Caco-2 (cell line): Measurements from ENCODE around the gene KLF15. TPM values are rescaled to one million over a fixed set of nuclear protein-coding genes. Genes with fewer than 3 reads are reported as not detected.

Source experiments
- BruUV-seq: library from RNA; stranded (reverse); fragments of 400-500 nt; replicated peaks from 2 replicates; lab custom pipeline; 2021; lab: Mats Ljungman, UMichigan
- CTCF ChIA-PET: fragments of 300-600 bp; sonication (Branson Sonifier 250); formaldehyde crosslinking; loops from one replicate; lab custom pipeline; 2022; ENCODE audit warnings: antibody characterized with exemption; lab: Charles Lee
- POLR2A ChIA-PET: fragments of 300-600 bp; sonication (Branson Sonifier 250); formaldehyde crosslinking; loops from one replicate; lab custom pipeline; 2022; ENCODE audit warnings: antibody characterized with exemption; lab: Charles Lee
- DNase-seq, 2 experiments: peaks; one replicate each; pipeline versions ENCODE4 v3.0.0 to v3.0.0-alpha.2; 2020 to 2022
- H3K27me3 ChIP-seq: replicated peaks from 2 replicates; pipeline ENCODE4 v1.6.0; 2011; ENCODE audit warnings: low read length; ENCODE audit not compliant: control insufficient read depth, insufficient read depth
- H3K36me3 ChIP-seq: 2 replicates; pipeline ENCODE4 v1.5.1; 2011; ENCODE audit warnings: low read length; ENCODE audit not compliant: control insufficient read depth, insufficient read depth
- H3K4me1 ChIP-seq: fragments of 250-450 bp; sonication (Bioruptor Pico); 2 replicates; pipeline ENCODE4 v1.5.1; 2020; ENCODE audit warnings: mild to moderate bottlenecking
- H3K4me3 ChIP-seq: 2 replicates; pipeline ENCODE4 v1.5.1; 2011; ENCODE audit warnings: low read depth, mild to moderate bottlenecking, control low read depth, low read length
- H3K9me3 ChIP-seq: fragments of 250-450 bp; sonication (Bioruptor Pico); 2 replicates; pipeline ENCODE4 v1.5.1; 2020; ENCODE audit warnings: mild to moderate bottlenecking, moderate library complexity
- H3K27ac Mint-ChIP-seq: one replicate; pipeline ENCODE4 v1.8.0; 2022; ENCODE audit warnings: mixed read lengths; ENCODE audit not compliant: unreplicated experiment
- H3K27me3 Mint-ChIP-seq: one replicate; pipeline ENCODE4 v1.8.0; 2022; ENCODE audit warnings: mixed read lengths; ENCODE audit not compliant: insufficient read depth, unreplicated experiment
- H3K36me3 Mint-ChIP-seq: one replicate; pipeline ENCODE4 v1.8.0; 2022; ENCODE audit warnings: mild to moderate bottlenecking, mixed read lengths; ENCODE audit not compliant: insufficient read depth, unreplicated experiment
- H3K4me1 Mint-ChIP-seq: one replicate; pipeline ENCODE4 v1.8.0; 2022; ENCODE audit warnings: low read depth, mixed read lengths; ENCODE audit not compliant: unreplicated experiment
- H3K4me3 Mint-ChIP-seq: one replicate; pipeline ENCODE4 v1.8.0; 2022; ENCODE audit warnings: mild to moderate bottlenecking, moderate library complexity, mixed read lengths; ENCODE audit not compliant: unreplicated experiment
- H3K9me3 Mint-ChIP-seq: one replicate; pipeline ENCODE4 v1.8.0; 2022; ENCODE audit warnings: mixed read lengths; ENCODE audit not compliant: unreplicated experiment
- intact Hi-C: fragments of 100-400 bp; cut with micrococcal nuclease; formaldehyde crosslinking; loops from one replicate; pipeline ENCODE4 v1.10.0; 2022; ENCODE audit not compliant: unreplicated experiment
- total RNA-seq: library from RNA; stranded (reverse); gene quantifications from 2 replicates; pipeline ENCODE4 v1.2.3, GENCODE V29; 2022
- TF ChIP-seq, protein P1 (sequence below), 2 experiments: fragments of 200-600 bp in 1 of 2; IDR thresholded peaks; 1 replicate in 1 of 2; 2 replicates in 1 of 2; pipeline versions ENCODE4 v1.5.1 to v1.8.0; 2011 to 2022; ENCODE audit warnings: antibody characterized with exemption in 1 of 2, control low read depth in 1 of 2, inconsistent platforms in 1 of 2, low read depth in 1 of 2, low read length in 1 of 2, mild to moderate bottlenecking in 1 of 2, moderate library complexity in 1 of 2; ENCODE audit not compliant: insufficient read depth in 1 of 2, severe bottlenecking in 1 of 2, unreplicated experiment in 1 of 2

Gene KLF15
- total RNA-seq, 1 experiment from 2014 or later, result 2.7 TPM

DNA sequence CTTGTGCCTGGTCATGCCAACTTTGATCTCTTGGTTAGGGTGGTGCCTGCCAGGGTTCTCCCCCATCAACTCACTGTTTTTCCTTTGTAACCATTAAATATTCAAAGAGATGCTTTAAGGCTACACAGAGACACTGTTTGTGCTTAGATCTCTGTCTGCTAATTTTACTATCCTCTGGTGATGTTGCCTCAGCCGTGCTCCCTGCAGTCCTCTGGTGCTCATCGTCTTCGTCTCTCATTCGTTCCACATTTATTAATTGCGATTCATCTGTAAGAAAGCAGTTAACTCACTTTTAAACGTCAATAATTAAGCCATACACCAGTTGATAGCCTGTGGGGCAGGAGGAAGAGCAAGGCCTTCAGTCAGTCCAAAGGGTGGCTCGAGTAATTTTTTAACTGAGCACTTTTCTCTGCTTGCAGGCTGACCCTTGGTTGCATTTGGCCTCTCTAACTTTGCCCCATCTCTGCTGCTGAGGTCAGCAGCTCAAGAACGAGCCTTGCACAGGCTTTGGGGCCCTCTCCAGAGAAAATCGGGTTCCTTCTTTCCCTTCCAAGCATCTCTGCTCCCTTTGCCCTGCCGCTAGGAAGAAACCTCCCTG lies 62.9 kb downstream of the KLF15 start:
- no peaks in the 10 kb centered on the region for H3K27me3 ChIP-seq
- ChIA-PET CTCF (no interaction called here), POLR2A (no interaction called here)
- peaks cover 21% of the 10 kb centered on the region for H3K4me1 Mint-ChIP-seq
- H3K27ac Mint-ChIP-seq, result no peak overlapping the region
- no TSS peak for BruUV-seq
- no peaks in the 10 kb centered on the region for H3K9me3 ChIP-seq
- TF ChIP-seq, protein P1, sequence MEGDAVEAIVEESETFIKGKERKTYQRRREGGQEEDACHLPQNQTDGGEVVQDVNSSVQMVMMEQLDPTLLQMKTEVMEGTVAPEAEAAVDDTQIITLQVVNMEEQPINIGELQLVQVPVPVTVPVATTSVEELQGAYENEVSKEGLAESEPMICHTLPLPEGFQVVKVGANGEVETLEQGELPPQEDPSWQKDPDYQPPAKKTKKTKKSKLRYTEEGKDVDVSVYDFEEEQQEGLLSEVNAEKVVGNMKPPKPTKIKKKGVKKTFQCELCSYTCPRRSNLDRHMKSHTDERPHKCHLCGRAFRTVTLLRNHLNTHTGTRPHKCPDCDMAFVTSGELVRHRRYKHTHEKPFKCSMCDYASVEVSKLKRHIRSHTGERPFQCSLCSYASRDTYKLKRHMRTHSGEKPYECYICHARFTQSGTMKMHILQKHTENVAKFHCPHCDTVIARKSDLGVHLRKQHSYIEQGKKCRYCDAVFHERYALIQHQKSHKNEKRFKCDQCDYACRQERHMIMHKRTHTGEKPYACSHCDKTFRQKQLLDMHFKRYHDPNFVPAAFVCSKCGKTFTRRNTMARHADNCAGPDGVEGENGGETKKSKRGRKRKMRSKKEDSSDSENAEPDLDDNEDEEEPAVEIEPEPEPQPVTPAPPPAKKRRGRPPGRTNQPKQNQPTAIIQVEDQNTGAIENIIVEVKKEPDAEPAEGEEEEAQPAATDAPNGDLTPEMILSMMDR (IDR thresholded peaks at IDR 0.05; ENCODE audit: insufficient read depth in 1 of 2, low read depth in 1 of 2, low read length in 1 of 2, severe bottlenecking in 1 of 2, unreplicated experiment in 1 of 2), result no peak
- H3K36me3 Mint-ChIP-seq, result peaks cover 4% of the 10 kb centered on the region
- H3K9me3 Mint-ChIP-seq, result no peaks in the 10 kb centered on the region
- H3K4me1 ChIP-seq, result peaks cover 12% of the 10 kb centered on the region
- no peak overlapping the region for H3K4me3 ChIP-seq
- H3K4me3 Mint-ChIP-seq, result no peak overlapping the region
- intact Hi-C loops, result no loop called here
- H3K36me3 ChIP-seq, result no peaks in the 10 kb centered on the region
- no peaks in the 10 kb centered on the region for H3K27me3 Mint-ChIP-seq
- no peak for DNase-seq

DNA sequence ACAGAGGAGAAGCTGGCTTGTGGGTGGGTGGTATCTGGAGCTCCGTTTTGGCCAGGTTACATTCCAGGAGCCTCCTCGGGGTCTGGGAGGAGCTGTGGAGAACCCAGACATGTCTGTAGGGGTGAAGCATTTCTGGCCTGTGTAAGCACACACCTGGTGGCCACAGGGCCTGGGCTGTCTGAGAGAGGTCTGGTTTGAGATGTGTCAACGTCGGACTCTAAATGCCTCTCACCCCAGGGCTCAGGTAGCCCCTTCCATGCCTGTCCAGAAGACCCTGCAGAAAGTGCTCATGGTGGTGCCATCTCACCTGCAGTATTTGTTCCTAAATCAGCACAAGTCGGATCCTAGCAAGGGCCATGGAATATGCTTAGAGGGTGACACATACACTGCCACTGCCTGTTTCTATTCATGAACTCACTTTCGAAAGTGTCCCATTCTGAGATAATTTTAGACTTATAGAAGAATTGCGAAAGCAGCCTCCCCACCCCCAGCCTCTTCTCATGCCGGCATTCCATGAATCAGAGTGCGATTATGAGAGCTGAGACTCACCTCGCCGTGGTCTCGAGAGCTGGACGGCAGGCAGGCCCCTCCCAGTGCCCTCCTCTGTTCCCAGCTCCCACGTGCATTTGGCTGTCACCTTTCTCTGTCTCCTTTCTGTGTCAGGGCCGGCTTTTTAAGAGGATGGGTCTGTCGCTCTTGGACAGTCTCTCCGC lies 63.7 kb downstream of the KLF15 start:
- intact Hi-C loops, result no loop called here
- no peaks in the 10 kb centered on the region for H3K36me3 ChIP-seq
- peaks cover 16% of the 10 kb centered on the region for H3K4me1 ChIP-seq
- Mint-ChIP-seq H3K36me3 (peaks cover 4% of the 10 kb centered on the region), H3K27me3 (no peaks in the 10 kb centered on the region), H3K27ac (no peak overlapping the region), H3K4me3 (no peak overlapping the region), H3K9me3 (no peaks in the 10 kb centered on the region), H3K4me1 (peaks cover 25% of the 10 kb centered on the region)
- no peak for DNase-seq
- no TSS peak for BruUV-seq
- TF ChIP-seq, protein P1 (IDR thresholded peaks at IDR 0.05; ENCODE audit: insufficient read depth in 1 of 2, low read depth in 1 of 2, low read length in 1 of 2, severe bottlenecking in 1 of 2, unreplicated experiment in 1 of 2), result no peak
- CTCF ChIA-PET, result no interaction called here
- POLR2A ChIA-PET, result no interaction called here
- no peaks in the 10 kb centered on the region for H3K27me3 ChIP-seq
- no peak overlapping the region for H3K4me3 ChIP-seq
- no peaks in the 10 kb centered on the region for H3K9me3 ChIP-seq

Other genes with a start within 250 kb of the KLF15 start
- gene ALDH1L1, start 176.8 kb downstream of the KLF15 start, total RNA-seq, result 0.07 and 0.41 TPM in 2 replicates
- not detected in 2 replicates for gene CFAP100, start 37.5 kb upstream of the KLF15 start, total RNA-seq
- 28.1 and 28.7 TPM in 2 replicates for gene ZXDC, start 118.5 kb upstream of the KLF15 start, total RNA-seq
- not detected in 2 replicates for gene UROC1, start 160.4 kb upstream of the KLF15 start, total RNA-seq
- gene CHST13, start 166.7 kb upstream of the KLF15 start, total RNA-seq, result 17.0 and 25.3 TPM in 2 replicates
- gene C3orf22, start 201.5 kb upstream of the KLF15 start, total RNA-seq, result not detected in 2 replicates